SK-MEL-5 (cell line): Measurements from ENCODE around the gene FXYD3. TPM values are rescaled to one million over a fixed set of nuclear protein-coding genes. Genes with fewer than 3 reads are reported as not detected.
A peak's percentile ranks its signal among the peaks of the same experiment; 100 is the strongest.

ENCODE experiments used
- DNase-seq: peaks from one replicate; pipeline ENCODE4 v3.0.0-alpha.2; 2016; ENCODE audit warnings: low read depth, low spot score
- in situ Hi-C: cut with HindIII; loops from 2 replicates; pipeline ENCODE4 v1.10.0; 2016; ENCODE audit warnings: low sequenced_read_pairs, high pct_unique_total_duplicates, low pct_unique_long_range_greater_than_20kb
- polyA plus RNA-seq, 2 experiments: library from polyadenylated mRNA; depleted of rRNA; stranded (reverse); fragments of >200 nt; gene quantifications; 2 replicates each; pipeline ENCODE4 v1.2.3, GENCODE V29; 2015
- total RNA-seq: library from RNA; depleted of rRNA; stranded (reverse); fragments of >200 nt; shearing (Covaris generic); gene quantifications from 2 replicates; pipeline ENCODE4 v1.2.3, GENCODE V29; 2014; rRNA removed

FXYD3 gene, protein sequence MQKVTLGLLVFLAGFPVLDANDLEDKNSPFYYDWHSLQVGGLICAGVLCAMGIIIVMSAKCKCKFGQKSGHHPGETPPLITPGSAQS
- not detected in 2 replicates for total RNA-seq
- polyA plus RNA-seq (2015; cell fraction: cytosol; rRNA removed) = not detected in 2 replicates
- polyA plus RNA-seq (2015; cell fraction: nucleus; rRNA removed) = not detected in 2 replicates

DNA sequence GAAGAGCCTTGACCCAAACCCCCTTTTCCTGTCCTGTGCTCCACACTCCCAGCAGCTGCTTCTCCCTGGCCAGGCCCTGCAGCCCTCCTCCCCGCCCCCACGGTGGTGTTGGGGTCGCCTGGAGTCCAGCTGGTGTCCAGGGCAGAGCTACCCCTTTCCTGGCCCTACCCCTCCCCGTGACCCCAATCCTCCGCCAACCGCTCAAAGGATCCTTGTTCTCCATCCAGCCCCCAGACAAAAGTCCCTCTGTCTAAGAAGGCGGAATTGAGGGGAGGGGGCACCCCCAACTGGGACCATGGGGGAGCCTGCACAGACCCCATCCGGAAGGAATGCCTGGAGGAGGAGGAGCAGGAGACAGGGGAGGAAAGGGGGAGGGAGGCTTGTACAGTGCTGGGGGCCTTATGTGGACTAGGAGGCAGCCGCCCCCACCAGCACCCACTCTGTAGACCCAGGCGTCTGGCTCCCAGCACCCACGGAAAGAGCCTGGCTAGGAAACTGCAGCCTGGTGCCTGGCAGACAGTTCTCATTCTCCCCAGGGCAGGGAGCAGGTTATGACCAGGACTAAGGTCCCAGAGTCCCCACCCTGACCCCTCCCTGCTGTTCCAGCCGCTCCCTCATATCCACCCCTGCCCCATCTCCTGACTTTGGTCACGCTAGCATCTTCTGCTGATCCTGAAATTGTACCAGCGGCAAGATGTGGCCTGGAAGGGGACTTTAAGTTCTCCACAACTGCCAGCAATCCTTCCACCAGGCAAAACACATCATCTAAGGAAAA is at the start of gene FXYD3:
Gene FXYD3 (plus strand): TSS at position 647 of the 775 bp plus-strand sequence. CDS start 3,554 bp downstream, outside the sequence.
- in situ Hi-C loops = no loop called here

DNA sequence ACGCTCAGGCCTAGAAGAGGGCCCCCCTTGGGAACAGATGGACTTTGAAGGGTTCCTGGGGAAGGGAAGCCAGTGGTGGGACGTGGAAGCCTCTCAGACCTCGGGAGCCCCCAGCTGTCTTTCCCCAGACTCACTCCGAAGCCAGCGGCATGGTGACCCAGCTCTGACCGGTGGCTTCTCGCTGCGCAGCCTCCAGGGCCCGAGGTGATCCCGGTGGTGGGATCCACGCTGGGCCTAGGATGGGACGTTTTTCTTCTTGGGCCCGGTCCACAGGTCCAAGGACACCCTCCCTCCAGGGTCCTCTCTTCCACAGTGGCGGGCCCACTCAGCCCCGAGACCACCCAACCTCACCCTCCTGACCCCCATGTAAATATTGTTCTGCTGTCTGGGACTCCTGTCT is 49.5 kb upstream of the FXYD3 start:
- in situ Hi-C loops = no loop called here
- no peak for DNase-seq

More for the DNA sequence above, at the start of gene FXYD3:
- no peak for DNase-seq

- in situ Hi-C loops = no loop called here
Measured at GRCh38 chr19:35066691-35067563, 48.7 kb upstream of the FXYD3 start.

GRCh38 chr19:35068941-35069634 is 46.5 kb upstream of the FXYD3 start:
- in situ Hi-C loops = no loop called here
- no peak for DNase-seq

More at GRCh38 chr19:35066691-35067563, 48.7 kb upstream of the FXYD3 start:
- DNase-seq = peak; percentile 90

GRCh38 chr19:35069696-35070095 is 45.9 kb upstream of the FXYD3 start:
- in situ Hi-C loops = no loop called here
- DNase-seq = no peak

- in situ Hi-C loops = no loop called here
Measured at GRCh38 chr19:35070471-35070870, 45.2 kb upstream of the FXYD3 start.

GRCh38 chr19:35073516-35073915 is 42.1 kb upstream of the FXYD3 start:
- in situ Hi-C loops = no loop called here
- DNase-seq = no peak

More at GRCh38 chr19:35070471-35070870, 45.2 kb upstream of the FXYD3 start:
- no peak for DNase-seq

GRCh38 chr19:35073941-35074340 is 41.7 kb upstream of the FXYD3 start:
- DNase-seq = no peak
- in situ Hi-C loops = no loop called here

DNA sequence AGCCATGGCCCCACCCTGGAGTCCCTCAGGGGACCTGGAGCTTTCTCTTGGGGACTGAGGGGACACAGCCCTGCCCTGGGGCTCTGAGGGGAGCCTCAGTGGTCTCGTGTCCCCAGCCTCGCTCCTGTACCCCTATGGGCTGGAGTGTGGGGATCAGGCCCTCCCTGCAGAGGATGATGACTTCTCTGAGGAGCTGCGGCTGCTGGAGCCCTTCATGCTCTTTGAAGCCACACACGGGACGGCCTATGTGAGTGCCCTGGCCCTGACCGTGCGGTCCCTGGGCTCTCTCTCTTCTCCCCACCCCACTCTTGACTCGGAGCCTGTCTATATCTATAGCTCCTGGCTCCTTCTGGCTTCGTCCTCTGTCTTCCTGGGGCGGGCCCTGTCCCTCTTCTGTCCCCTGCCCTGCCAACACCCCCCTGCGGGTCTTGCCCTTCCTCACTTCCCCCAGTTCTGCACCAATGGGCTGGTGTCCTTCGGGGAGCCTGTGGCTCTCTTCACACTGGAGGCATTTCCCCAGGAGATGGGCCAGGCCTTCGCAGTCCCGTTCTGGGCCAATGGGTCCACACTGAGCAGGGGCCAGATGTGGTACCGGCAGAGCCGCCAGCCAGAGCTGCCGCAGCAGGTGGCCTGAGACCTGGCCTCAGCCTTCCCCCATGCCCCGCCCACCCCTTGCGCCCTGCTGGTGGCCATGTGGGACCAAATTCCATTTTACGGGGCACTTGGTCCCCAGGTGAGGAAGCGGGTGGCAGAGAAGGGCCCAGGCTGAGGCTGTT is 41.0 kb upstream of the FXYD3 start:
- DNase-seq = no peak
- in situ Hi-C loops = no loop called here

DNA sequence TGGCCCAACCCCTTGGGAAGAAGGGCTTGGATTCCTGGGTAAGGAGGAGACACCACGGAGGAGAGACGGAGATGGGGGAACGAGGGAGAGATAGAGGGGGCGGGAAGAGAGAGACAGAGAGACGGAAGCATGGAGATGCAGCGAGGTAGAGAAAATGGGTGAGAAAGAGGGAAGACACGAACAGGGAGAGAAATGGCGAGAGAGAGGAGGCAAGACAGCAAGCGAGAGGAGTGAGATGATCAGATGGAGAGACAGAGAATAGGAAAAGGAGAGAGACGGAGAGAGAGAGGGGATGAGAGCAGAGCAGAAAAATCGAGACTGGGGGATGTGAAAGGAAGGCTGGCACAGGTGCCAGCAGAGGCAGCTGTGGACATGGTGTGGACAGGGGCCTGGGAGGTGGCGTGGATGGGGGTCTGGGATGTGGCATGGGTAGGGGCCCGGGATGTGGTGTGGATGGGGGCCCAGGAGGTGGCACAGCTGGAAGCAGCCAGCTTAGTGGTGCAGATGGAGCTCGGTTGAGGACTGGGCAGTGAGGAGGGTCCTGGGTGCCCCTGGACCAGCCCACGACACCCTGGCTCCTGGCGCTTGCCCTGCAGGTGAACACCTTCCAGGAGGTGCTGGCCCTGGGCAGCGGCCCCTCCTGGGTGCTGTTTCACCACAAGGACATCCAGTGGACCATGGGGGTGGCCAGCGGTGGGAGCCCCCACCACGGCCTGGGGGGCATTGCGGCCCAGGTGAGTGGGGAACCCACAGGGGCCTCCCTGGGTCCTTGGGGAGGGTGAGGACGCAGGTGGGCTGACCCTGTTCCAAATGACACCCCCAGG is 40.2 kb upstream of the FXYD3 start:
- in situ Hi-C loops = no loop called here
- no peak for DNase-seq

DNA sequence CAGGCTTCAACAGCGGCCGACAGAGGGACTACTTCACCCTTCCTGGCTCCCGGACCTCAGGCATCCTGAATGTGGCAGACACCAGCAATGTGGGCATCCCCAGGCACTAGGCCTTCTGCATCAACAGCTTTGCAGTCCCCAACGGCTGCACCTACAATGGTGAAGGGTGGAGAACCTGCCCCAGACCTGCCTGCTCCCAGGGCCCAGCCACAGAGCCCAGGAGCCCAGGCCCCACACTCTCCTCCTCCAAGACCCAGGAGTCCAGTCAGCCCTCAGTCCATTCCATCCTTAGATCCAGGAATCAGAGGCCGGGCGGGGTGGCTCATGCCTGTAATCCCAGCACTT is 39.6 kb upstream of the FXYD3 start:
- in situ Hi-C loops = no loop called here
- DNase-seq = no peak

- no peak for DNase-seq
- in situ Hi-C loops = no loop called here
Measured at GRCh38 chr19:35076657-35077056, 39.0 kb upstream of the FXYD3 start.

- DNase-seq = no peak
- in situ Hi-C loops = no loop called here
Measured at GRCh38 chr19:35077411-35078223, 38.0 kb upstream of the FXYD3 start.

- no peak for DNase-seq
- in situ Hi-C loops = no loop called here
Measured at GRCh38 chr19:35079826-35080225, 35.8 kb upstream of the FXYD3 start.

DNA sequence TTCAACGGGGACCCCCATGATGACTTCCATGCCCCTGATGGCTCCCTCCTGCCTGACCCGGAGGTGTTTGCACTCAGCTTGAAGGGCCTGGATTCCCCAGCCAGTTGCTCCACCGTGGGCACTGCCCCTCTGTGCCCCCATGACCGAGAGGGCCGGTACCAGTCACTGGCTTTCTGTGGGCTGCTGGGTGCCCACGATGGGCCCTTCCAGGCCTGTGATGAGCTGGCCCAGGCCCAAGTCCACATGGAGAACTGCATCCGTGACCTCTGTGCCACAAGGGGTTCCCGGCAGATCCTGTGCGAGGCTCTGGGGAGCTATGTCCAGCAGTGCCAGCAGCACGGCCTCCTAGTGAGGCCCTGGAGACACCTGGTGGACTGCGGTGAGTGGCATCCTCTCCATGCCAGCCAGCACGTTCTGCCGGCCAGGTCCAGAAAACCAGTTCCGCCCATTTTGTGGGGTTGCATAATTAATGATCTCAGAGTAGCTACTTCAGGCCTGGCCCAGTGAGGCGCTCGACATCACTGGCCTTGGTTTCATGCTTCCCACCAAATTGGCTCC is 34.9 kb upstream of the FXYD3 start:
- in situ Hi-C loops = no loop called here
- DNase-seq = no peak
